Breast epithelium (tissue), 3 donors: Measurements from ENCODE around the gene PANX1.

Experiments
- CTCF ChIP-seq, 3 donors: fragments of 450-650 bp; IDR thresholded peaks; one replicate each; pipeline ENCODE4 v1.5.1; 2016 to 2017; ENCODE audit warnings: antibody characterized with exemption in 3 of 3, mild to moderate bottlenecking in 3 of 3, moderate library complexity in 3 of 3
- POLR2A ChIP-seq: fragments of 450-650 bp; IDR thresholded peaks from one replicate; pipeline ENCODE4 v1.6.1; 2016; ENCODE audit warnings: antibody characterized with exemption, mild to moderate bottlenecking, moderate library complexity

GRCh38 chr11:94224078-94224477 is 95.4 kb downstream of the PANX1 start:
- TF ChIP-seq CTCF (IDR thresholded peaks at IDR 0.05) (no peak), POLR2A (no peak)
